ENCODE data around the gene KCTD19.

The KCTD19 gene

DNA sequence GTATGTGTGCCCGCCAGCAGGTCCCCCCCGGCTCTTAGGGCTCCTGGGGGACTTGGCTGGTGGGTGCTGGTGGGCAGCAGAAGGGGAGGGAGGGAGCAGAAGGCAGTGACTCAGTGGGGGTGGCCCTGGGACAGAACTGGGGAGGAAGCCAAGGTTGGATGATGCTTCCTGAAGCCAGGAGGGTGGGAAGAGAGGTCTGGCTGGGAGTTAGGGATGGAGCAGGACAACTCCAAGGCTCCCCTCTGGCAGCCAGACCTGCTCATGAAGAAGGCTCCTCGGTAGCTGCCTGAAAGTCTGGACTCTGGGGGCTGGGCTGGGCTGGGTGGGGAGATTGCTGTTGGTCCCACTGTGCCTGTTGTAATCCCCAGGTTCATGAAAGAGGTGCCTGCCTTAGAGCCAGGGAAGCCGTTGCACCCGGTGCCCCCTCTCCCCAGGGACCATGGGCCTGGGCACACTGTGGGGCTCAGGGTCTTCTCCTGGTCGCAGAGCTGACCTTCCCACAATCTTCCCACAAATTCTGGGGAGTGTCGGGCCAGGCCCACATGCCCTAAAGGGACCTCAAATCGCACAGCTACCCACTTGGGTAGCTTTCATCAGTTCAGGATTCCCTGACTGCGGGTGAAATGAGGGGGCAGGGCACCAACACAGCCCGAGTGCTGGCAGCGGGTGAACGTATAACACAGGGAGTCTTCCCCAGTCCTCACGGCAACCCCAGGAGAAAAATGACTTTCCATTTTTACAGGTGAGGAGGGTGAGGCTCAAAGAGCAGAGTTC lies 48.4 kb downstream of the KCTD19 start:
- H3K4me3 ChIP-seq (ENCODE audit: low read depth, low read length): peak overlapping the region; percentile 44
- in situ Hi-C loops (cut with HindIII; ENCODE audit: low sequenced_read_pairs): no loop called here
- DNase-seq (ENCODE audit: low read depth): peak; percentile 61
- TF ChIP-seq, protein P1, sequence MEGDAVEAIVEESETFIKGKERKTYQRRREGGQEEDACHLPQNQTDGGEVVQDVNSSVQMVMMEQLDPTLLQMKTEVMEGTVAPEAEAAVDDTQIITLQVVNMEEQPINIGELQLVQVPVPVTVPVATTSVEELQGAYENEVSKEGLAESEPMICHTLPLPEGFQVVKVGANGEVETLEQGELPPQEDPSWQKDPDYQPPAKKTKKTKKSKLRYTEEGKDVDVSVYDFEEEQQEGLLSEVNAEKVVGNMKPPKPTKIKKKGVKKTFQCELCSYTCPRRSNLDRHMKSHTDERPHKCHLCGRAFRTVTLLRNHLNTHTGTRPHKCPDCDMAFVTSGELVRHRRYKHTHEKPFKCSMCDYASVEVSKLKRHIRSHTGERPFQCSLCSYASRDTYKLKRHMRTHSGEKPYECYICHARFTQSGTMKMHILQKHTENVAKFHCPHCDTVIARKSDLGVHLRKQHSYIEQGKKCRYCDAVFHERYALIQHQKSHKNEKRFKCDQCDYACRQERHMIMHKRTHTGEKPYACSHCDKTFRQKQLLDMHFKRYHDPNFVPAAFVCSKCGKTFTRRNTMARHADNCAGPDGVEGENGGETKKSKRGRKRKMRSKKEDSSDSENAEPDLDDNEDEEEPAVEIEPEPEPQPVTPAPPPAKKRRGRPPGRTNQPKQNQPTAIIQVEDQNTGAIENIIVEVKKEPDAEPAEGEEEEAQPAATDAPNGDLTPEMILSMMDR (IDR thresholded peaks at IDR 0.05; ENCODE audit: low read depth, low read length, missing control alignments): no peak

DNA sequence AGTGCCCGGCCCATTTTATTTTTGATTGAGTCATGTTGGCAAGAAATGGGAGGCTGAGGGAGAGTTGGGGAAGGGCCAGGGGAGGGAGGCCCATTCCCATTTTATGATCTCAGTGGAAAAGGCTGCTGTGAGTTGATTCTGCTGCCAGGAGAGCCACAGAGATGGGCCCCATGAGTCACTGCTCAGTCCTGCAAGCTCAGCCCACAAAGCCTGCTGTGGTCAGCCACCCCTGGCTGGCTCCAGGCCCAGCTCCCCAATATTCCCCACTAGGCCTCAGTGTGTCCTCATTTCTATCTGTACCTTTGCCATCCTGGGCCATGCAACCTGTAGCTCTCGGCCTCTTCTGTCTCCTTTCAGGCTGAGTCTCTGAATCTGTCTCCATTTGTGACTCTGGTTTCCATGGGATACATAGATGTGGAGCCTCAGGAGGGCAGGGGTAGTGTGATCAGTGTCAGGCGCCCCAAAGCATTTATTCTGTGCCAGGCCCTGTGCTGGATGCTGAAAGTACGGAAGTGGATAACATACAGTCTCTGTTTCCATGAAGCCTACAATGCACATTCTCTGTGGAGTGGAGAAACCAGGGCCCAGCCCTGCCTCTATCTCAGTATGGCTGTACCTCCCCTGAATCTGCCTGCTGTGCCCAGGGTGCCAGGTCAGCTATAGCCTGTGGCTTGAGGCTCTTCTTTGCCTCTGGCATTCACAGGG lies 49.1 kb downstream of the KCTD19 start:
- TF ChIP-seq, protein P1 (IDR thresholded peaks at IDR 0.05; ENCODE audit: low read depth, low read length, missing control alignments): no peak
- in situ Hi-C loops (cut with HindIII; ENCODE audit: low sequenced_read_pairs): no loop called here
- H3K4me3 ChIP-seq (ENCODE audit: low read depth, low read length): peak overlapping the region; percentile 44
- peak; percentile 99 for DNase-seq (ENCODE audit: low read depth)

DNA sequence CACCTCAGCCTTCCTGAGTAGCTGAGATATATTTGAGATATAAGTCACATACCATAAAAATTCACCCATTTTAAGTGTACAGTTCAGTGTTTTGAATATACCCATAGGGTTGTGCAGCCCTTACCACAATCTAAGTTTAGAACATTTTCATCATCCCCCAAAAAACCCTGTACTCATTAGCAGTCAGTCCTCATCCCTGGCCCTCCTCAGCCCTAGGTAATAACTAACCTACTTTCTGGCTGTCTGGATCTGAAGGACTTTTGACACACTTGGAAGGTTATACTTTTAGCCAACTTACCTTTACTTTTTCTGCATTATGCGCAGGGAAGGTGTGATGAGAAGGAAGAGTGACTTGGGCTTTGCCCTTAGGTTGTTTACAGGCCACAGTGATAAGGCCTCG lies 51.2 kb downstream of the KCTD19 start:
- in situ Hi-C loops (cut with HindIII; ENCODE audit: low sequenced_read_pairs): no loop called here
- DNase-seq (ENCODE audit: low read depth): no peak
- no peak overlapping the region for H3K4me3 ChIP-seq (ENCODE audit: low read depth, low read length)
- TF ChIP-seq, protein P1 (IDR thresholded peaks at IDR 0.05; ENCODE audit: low read depth, low read length, missing control alignments): no peak

DNA sequence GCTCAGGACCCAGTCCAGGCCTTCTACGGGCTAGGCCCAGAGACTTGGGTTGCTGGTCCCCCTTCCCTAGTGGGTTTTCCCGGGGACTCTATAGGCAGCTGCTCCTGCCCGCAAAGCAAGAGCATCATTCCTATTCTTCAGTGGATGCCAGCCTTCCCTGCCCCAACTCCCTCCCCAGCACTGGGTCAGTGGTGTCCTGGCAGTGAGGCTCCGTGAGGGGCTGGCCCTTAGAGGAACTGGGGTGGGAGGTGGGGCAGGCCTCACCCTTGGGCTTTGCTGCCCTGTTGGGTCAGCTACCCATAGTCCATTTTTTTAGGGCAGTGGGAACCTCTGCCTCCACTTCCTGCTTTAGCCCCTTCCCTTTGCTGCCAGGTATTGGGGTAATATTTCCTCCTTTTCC lies 55.1 kb downstream of the KCTD19 start:
- no peak for DNase-seq (ENCODE audit: low read depth)
- TF ChIP-seq, protein P1 (IDR thresholded peaks at IDR 0.05; ENCODE audit: low read depth, low read length, missing control alignments): no peak
- no peak overlapping the region for H3K4me3 ChIP-seq (ENCODE audit: low read depth, low read length)
- in situ Hi-C loops (cut with HindIII; ENCODE audit: low sequenced_read_pairs): no loop called here

DNA sequence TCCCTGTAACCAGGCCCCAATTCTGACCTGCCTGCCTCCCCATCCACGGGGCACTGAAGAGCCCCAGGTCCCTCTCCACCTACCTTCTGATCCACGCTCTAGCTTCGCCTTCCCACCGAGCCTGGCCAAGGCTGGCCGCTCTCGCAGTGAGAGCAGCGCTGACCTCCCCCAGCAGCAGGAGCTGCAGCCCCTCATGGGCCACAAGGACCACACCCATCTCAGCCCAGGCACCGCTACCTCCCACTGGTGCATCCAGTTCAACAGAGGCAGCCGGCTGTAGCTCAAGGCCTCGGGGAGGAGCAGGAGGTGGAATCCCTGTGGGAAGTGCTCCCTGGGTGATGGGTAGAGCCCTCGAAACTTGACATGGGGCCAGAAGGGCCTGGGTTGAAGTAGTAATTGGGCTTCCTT lies 55.6 kb downstream of the KCTD19 start:
- no peak overlapping the region for H3K4me3 ChIP-seq (ENCODE audit: low read depth, low read length)
- no peak for DNase-seq (ENCODE audit: low read depth)
- TF ChIP-seq, protein P1 (IDR thresholded peaks at IDR 0.05; ENCODE audit: low read depth, low read length, missing control alignments): no peak
- in situ Hi-C loops (cut with HindIII; ENCODE audit: low sequenced_read_pairs): no loop called here

DNA sequence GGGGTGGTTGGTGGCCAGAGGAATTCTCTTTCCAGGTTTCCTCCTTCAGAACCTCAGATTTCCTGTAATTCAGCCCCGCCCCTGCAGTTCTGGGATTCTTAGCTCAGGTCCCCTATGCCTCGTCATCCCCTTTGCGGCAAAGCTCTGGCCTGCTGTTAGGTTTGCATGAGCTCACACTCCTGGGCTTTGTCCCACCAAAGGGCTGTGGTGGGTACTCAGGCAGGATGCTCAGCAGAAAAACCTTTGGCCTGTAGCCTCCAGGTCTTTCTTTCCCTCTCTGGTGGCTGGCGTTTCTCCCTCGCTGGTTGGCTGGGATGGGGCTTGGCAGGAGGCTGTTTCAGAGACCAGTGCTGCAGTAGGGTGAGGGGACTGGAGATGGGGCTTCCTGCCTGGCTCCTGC lies 56.8 kb downstream of the KCTD19 start:
- peak; percentile 89 for DNase-seq (ENCODE audit: low read depth)
- H3K4me3 ChIP-seq (ENCODE audit: low read depth, low read length): no peak overlapping the region
- TF ChIP-seq, protein P1 (IDR thresholded peaks at IDR 0.05; ENCODE audit: low read depth, low read length, missing control alignments): no peak
- in situ Hi-C loops (cut with HindIII; ENCODE audit: low sequenced_read_pairs): loop anchor here (10.0 kb wide), 1 partner anchor 175 kb away; no protein-coding TSS in a partner anchor
